Neural cell (in vitro differentiated cells): Measurements from ENCODE around the gene CUX1.

Source experiments
- EP300 ChIP-seq: fragments of 450-650 bp; conservative IDR thresholded peaks from 2 replicates; pipeline ENCODE4 v1.6.1; 2014; ENCODE audit warnings: antibody characterized with exemption, mild to moderate bottlenecking, moderate library complexity; ENCODE audit not compliant: poor library complexity, severe bottlenecking
- EZH2 ChIP-seq: fragments of 200-600, 300-800 bp; shearing (Covaris generic), sonication (generic); IDR thresholded peaks from 2 replicates; pipeline ENCODE4 v1.6.1; 2014; ENCODE audit warnings: antibody characterized with exemption, low read length, borderline replicate concordance, mild to moderate bottlenecking; ENCODE audit not compliant: insufficient read depth, poor library complexity, severe bottlenecking
- TAF1 ChIP-seq: IDR thresholded peaks from 2 replicates; pipeline ENCODE4 v1.6.1; 2012; ENCODE audit warnings: low read depth
- TF ChIP-seq, protein P1 (sequence below): fragments of 450-650 bp; IDR thresholded peaks from 2 replicates; pipeline ENCODE4 v1.5.1; 2014; ENCODE audit warnings: antibody characterized with exemption, mild to moderate bottlenecking, moderate library complexity; ENCODE audit not compliant: poor library complexity, severe bottlenecking
- TF ChIP-seq, protein P2 (sequence below): IDR thresholded peaks from 2 replicates; pipeline ENCODE4 v1.6.1; 2012; ENCODE audit warnings: borderline replicate concordance

DNA sequence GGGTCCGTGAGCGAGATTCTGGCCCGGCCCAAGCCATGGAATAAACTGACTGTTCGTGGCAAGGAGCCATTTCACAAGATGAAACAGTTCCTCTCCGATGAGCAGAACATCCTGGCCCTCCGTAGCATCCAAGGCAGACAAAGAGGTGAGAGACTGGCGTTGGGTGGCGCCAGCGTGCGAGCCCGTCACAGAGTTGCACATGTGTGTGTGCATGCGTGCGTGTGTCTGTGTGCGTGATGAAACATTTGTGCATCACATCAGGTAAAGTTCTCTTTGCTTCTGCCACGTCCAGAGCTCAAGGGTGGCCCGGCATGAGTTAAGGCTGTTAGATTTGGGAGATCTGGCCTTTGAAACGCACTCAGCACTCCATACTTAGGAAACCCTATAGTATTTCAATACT lies 379.7 kb downstream of the CUX1 start:
- TF ChIP-seq EZH2 = no peak
- TF ChIP-seq TAF1 = no peak
- TF ChIP-seq, protein P1, sequence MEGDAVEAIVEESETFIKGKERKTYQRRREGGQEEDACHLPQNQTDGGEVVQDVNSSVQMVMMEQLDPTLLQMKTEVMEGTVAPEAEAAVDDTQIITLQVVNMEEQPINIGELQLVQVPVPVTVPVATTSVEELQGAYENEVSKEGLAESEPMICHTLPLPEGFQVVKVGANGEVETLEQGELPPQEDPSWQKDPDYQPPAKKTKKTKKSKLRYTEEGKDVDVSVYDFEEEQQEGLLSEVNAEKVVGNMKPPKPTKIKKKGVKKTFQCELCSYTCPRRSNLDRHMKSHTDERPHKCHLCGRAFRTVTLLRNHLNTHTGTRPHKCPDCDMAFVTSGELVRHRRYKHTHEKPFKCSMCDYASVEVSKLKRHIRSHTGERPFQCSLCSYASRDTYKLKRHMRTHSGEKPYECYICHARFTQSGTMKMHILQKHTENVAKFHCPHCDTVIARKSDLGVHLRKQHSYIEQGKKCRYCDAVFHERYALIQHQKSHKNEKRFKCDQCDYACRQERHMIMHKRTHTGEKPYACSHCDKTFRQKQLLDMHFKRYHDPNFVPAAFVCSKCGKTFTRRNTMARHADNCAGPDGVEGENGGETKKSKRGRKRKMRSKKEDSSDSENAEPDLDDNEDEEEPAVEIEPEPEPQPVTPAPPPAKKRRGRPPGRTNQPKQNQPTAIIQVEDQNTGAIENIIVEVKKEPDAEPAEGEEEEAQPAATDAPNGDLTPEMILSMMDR = no peak
- no peak for TF ChIP-seq EP300
- TF ChIP-seq, protein P2, sequence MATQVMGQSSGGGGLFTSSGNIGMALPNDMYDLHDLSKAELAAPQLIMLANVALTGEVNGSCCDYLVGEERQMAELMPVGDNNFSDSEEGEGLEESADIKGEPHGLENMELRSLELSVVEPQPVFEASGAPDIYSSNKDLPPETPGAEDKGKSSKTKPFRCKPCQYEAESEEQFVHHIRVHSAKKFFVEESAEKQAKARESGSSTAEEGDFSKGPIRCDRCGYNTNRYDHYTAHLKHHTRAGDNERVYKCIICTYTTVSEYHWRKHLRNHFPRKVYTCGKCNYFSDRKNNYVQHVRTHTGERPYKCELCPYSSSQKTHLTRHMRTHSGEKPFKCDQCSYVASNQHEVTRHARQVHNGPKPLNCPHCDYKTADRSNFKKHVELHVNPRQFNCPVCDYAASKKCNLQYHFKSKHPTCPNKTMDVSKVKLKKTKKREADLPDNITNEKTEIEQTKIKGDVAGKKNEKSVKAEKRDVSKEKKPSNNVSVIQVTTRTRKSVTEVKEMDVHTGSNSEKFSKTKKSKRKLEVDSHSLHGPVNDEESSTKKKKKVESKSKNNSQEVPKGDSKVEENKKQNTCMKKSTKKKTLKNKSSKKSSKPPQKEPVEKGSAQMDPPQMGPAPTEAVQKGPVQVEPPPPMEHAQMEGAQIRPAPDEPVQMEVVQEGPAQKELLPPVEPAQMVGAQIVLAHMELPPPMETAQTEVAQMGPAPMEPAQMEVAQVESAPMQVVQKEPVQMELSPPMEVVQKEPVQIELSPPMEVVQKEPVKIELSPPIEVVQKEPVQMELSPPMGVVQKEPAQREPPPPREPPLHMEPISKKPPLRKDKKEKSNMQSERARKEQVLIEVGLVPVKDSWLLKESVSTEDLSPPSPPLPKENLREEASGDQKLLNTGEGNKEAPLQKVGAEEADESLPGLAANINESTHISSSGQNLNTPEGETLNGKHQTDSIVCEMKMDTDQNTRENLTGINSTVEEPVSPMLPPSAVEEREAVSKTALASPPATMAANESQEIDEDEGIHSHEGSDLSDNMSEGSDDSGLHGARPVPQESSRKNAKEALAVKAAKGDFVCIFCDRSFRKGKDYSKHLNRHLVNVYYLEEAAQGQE = no peak
